ENCODE data around the gene WEE1.

WEE1 gene

GRCh38 chr11:9609841-9610240, 36.4 kb downstream of the WEE1 start:
- ChIA-PET POLR2A (no interaction called here), CTCF (interaction anchor here (0.6 to 5.5 kb wide), 4 partner anchors 50 to 138 kb away, joined by 3 to 80 read pairs (median 31); no protein-coding TSS in a partner anchor)
- peaks cover 5 to 21% (median 16%) of the 10 kb centered on the region in 4 experiments for H3K4me1 ChIP-seq (ENCODE audit: control extremely low read depth in 1 of 4, control insufficient read depth in 4 of 4, insufficient read depth in 4 of 4, low read length in 3 of 4)
- H3K27ac ChIP-seq (ENCODE audit: insufficient read depth in 1 of 2, low read depth in 1 of 2, low read length in 2 of 2, poor library complexity in 1 of 2, severe bottlenecking in 2 of 2) = no peak overlapping the region
- H3K36me3 ChIP-seq (ENCODE audit: control insufficient read depth in 4 of 4, insufficient read depth in 4 of 4, low read length in 3 of 4) = no peaks in the 10 kb centered on the region
- no peak for DNase-seq
- 100% methylated on average over 3 of the region's 3 CpGs for WGBS (ENCODE audit: insufficient coverage)
- no peaks in the 10 kb centered on the region for H3K9me3 ChIP-seq (ENCODE audit: control extremely low read depth in 1 of 5, control insufficient read depth in 4 of 5, insufficient read depth in 2 of 5, low read depth in 1 of 5, low read length in 4 of 5)
- H3K4me3 ChIP-seq (ENCODE audit: control insufficient read depth in 1 of 7, extremely low read depth in 1 of 7, insufficient read depth in 4 of 7, low read depth in 2 of 7, low read length in 6 of 7) = no peak overlapping the region
- H3K27me3 ChIP-seq (replicated peaks in 2 of 5; ENCODE audit: control insufficient read depth in 4 of 5, insufficient read depth in 5 of 5, low read length in 4 of 5) = no peaks in the 10 kb centered on the region

- peak; percentile 86 to 89 (median 89) for DNase-seq
- WGBS (ENCODE audit: insufficient coverage) = 0% methylated on average over 29 of the region's 35 CpGs
- Histone ChIP-seq H3K9me3 (ENCODE audit: control extremely low read depth in 1 of 5, control insufficient read depth in 4 of 5, insufficient read depth in 2 of 5, low read depth in 1 of 5, low read length in 4 of 5) (no peaks in the 10 kb centered on the region), H3K4me1 (ENCODE audit: control extremely low read depth in 1 of 4, control insufficient read depth in 4 of 4, insufficient read depth in 4 of 4, low read length in 3 of 4) (peaks cover 14 to 38% (median 28%) of the 10 kb centered on the region in 4 experiments), H3K27me3 (replicated peaks in 2 of 5; ENCODE audit: control insufficient read depth in 4 of 5, insufficient read depth in 5 of 5, low read length in 4 of 5) (no peaks in the 10 kb centered on the region), H3K27ac (ENCODE audit: insufficient read depth in 1 of 2, low read depth in 1 of 2, low read length in 2 of 2, poor library complexity in 1 of 2, severe bottlenecking in 2 of 2) (peak overlapping the region; percentile 64 to 86), H3K4me3 (ENCODE audit: control insufficient read depth in 1 of 7, extremely low read depth in 1 of 7, insufficient read depth in 4 of 7, low read depth in 2 of 7, low read length in 6 of 7) (peak overlapping the region; percentile 42 to 82 (median 69)), H3K36me3 (ENCODE audit: control insufficient read depth in 4 of 4, insufficient read depth in 4 of 4, low read length in 3 of 4) (no peaks in the 10 kb centered on the region)
- ChIA-PET POLR2A (interaction anchor here (0.9 to 1.5 kb wide), 6 partner anchors 12 to 136 kb away, joined by 3 to 6 read pairs (median 4); partner anchors contain the start of gene WEE1), CTCF (interaction anchor here (0.7 to 5.5 kb wide), 33 partner anchors 10 to 356 kb away, joined by 3 to 80 read pairs (median 4); partner anchors contain the start of gene WEE1)
These were observed 39.8 kb downstream of the WEE1 start for GRCh38 chr11:9613118-9613829.

GRCh38 chr11:9613830-9614762, 40.6 kb downstream of the WEE1 start:
- Histone ChIP-seq H3K27me3 (replicated peaks in 2 of 5; ENCODE audit: control insufficient read depth in 4 of 5, insufficient read depth in 5 of 5, low read length in 4 of 5) (no peaks in the 10 kb centered on the region), H3K9me3 (ENCODE audit: control extremely low read depth in 1 of 5, control insufficient read depth in 4 of 5, insufficient read depth in 2 of 5, low read depth in 1 of 5, low read length in 4 of 5) (no peaks in the 10 kb centered on the region), H3K36me3 (ENCODE audit: control insufficient read depth in 4 of 4, insufficient read depth in 4 of 4, low read length in 3 of 4) (no peaks in the 10 kb centered on the region), H3K27ac (ENCODE audit: insufficient read depth in 1 of 2, low read depth in 1 of 2, low read length in 2 of 2, poor library complexity in 1 of 2, severe bottlenecking in 2 of 2) (peak overlapping the region; percentile 67 to 86), H3K4me3 (ENCODE audit: control insufficient read depth in 1 of 7, extremely low read depth in 1 of 7, insufficient read depth in 4 of 7, low read depth in 2 of 7, low read length in 6 of 7) (peak overlapping the region; percentile 42 to 82 (median 69)), H3K4me1 (ENCODE audit: control extremely low read depth in 1 of 4, control insufficient read depth in 4 of 4, insufficient read depth in 4 of 4, low read length in 3 of 4) (peaks cover 14 to 38% (median 28%) of the 10 kb centered on the region in 4 experiments)
- DNase-seq = peak; percentile 88 to 94 (median 90)
- POLR2A ChIA-PET = interaction anchor here (0.9 to 1.5 kb wide), 5 partner anchors 41 to 135 kb away, joined by 3 to 6 read pairs (median 3); partner anchors contain the start of gene WEE1
- CTCF ChIA-PET = interaction anchor here (0.7 to 5.5 kb wide), 22 partner anchors 11 to 146 kb away, joined by 3 to 80 read pairs (median 5); partner anchors contain the start of gene WEE1
- 0% methylated on average over 37 of the region's 54 CpGs for WGBS (ENCODE audit: insufficient coverage)

GRCh38 chr11:9615031-9615451, 41.6 kb downstream of the WEE1 start:
- POLR2A ChIA-PET = no interaction called here

GRCh38 chr11:9616042-9616675, 42.7 kb downstream of the WEE1 start:
- ChIA-PET CTCF (interaction anchor here (0.9 to 4.2 kb wide), 2 partner anchors 76 to 133 kb away, joined by 3 to 33 read pairs; no protein-coding TSS in a partner anchor), POLR2A (interaction anchor here (0.6 kb wide), 1 partner anchor 24 kb away, joined by 3 read pairs; no protein-coding TSS in a partner anchor)
- Histone ChIP-seq H3K27ac (ENCODE audit: insufficient read depth in 1 of 2, low read depth in 1 of 2, low read length in 2 of 2, poor library complexity in 1 of 2, severe bottlenecking in 2 of 2) (no peak overlapping the region), H3K27me3 (replicated peaks in 2 of 5; ENCODE audit: control insufficient read depth in 4 of 5, insufficient read depth in 5 of 5, low read length in 4 of 5) (no peaks in the 10 kb centered on the region), H3K4me1 (ENCODE audit: control extremely low read depth in 1 of 4, control insufficient read depth in 4 of 4, insufficient read depth in 4 of 4, low read length in 3 of 4) (peaks cover 14 to 38% (median 28%) of the 10 kb centered on the region in 4 experiments), H3K4me3 (ENCODE audit: control insufficient read depth in 1 of 7, extremely low read depth in 1 of 7, insufficient read depth in 4 of 7, low read depth in 2 of 7, low read length in 6 of 7) (no peak overlapping the region), H3K9me3 (ENCODE audit: control extremely low read depth in 1 of 5, control insufficient read depth in 4 of 5, insufficient read depth in 2 of 5, low read depth in 1 of 5, low read length in 4 of 5) (no peaks in the 10 kb centered on the region), H3K36me3 (ENCODE audit: control insufficient read depth in 4 of 4, insufficient read depth in 4 of 4, low read length in 3 of 4) (no peaks in the 10 kb centered on the region)
- no CpG with 5 or more reads among the region's 2 CpGs for WGBS (ENCODE audit: insufficient coverage)
- DNase-seq = peak in 1 of 3 donors; percentile 40

More at GRCh38 chr11:9615031-9615451, 41.6 kb downstream of the WEE1 start:
- no peaks in the 10 kb centered on the region for H3K9me3 ChIP-seq (ENCODE audit: control extremely low read depth in 1 of 5, control insufficient read depth in 4 of 5, insufficient read depth in 2 of 5, low read depth in 1 of 5, low read length in 4 of 5)
- H3K36me3 ChIP-seq (ENCODE audit: control insufficient read depth in 4 of 4, insufficient read depth in 4 of 4, low read length in 3 of 4) = no peaks in the 10 kb centered on the region
- H3K27ac ChIP-seq (ENCODE audit: insufficient read depth in 1 of 2, low read depth in 1 of 2, low read length in 2 of 2, poor library complexity in 1 of 2, severe bottlenecking in 2 of 2) = peak overlapping the region; percentile 67 to 86
- DNase-seq = peak; percentile 45 to 90 (median 89)
- H3K4me1 ChIP-seq (ENCODE audit: control extremely low read depth in 1 of 4, control insufficient read depth in 4 of 4, insufficient read depth in 4 of 4, low read length in 3 of 4) = peaks cover 14 to 38% (median 28%) of the 10 kb centered on the region in 4 experiments
- CTCF ChIA-PET = interaction anchor here (0.9 kb wide), 1 partner anchor 10 kb away, joined by 3 read pairs; no protein-coding TSS in a partner anchor
- no peaks in the 10 kb centered on the region for H3K27me3 ChIP-seq (replicated peaks in 2 of 5; ENCODE audit: control insufficient read depth in 4 of 5, insufficient read depth in 5 of 5, low read length in 4 of 5)
- peak overlapping the region in 4 of 7 experiments; percentile 69 to 82 (median 76) for H3K4me3 ChIP-seq (ENCODE audit: control insufficient read depth in 1 of 7, extremely low read depth in 1 of 7, insufficient read depth in 4 of 7, low read depth in 2 of 7, low read length in 6 of 7)
- WGBS (ENCODE audit: insufficient coverage) = 50% methylated on average over 1 of the region's 2 CpGs

GRCh38 chr11:9616858-9617257, 43.4 kb downstream of the WEE1 start:
- POLR2A ChIA-PET = no interaction called here
- DNase-seq = peak in 1 of 3 donors; percentile 27
- peaks cover 14 to 38% (median 28%) of the 10 kb centered on the region in 4 experiments for H3K4me1 ChIP-seq (ENCODE audit: control extremely low read depth in 1 of 4, control insufficient read depth in 4 of 4, insufficient read depth in 4 of 4, low read length in 3 of 4)
- 100% methylated on average over 3 of the region's 4 CpGs for WGBS (ENCODE audit: insufficient coverage)
- H3K4me3 ChIP-seq (ENCODE audit: control insufficient read depth in 1 of 7, extremely low read depth in 1 of 7, insufficient read depth in 4 of 7, low read depth in 2 of 7, low read length in 6 of 7) = no peak overlapping the region
- CTCF ChIA-PET = interaction anchor here (0.8 to 4.2 kb wide), 4 partner anchors 14 to 132 kb away, joined by 3 to 33 read pairs (median 4); no protein-coding TSS in a partner anchor
- H3K27me3 ChIP-seq (replicated peaks in 2 of 5; ENCODE audit: control insufficient read depth in 4 of 5, insufficient read depth in 5 of 5, low read length in 4 of 5) = no peaks in the 10 kb centered on the region
- H3K9me3 ChIP-seq (ENCODE audit: control extremely low read depth in 1 of 5, control insufficient read depth in 4 of 5, insufficient read depth in 2 of 5, low read depth in 1 of 5, low read length in 4 of 5) = no peaks in the 10 kb centered on the region
- H3K36me3 ChIP-seq (ENCODE audit: control insufficient read depth in 4 of 4, insufficient read depth in 4 of 4, low read length in 3 of 4) = peaks cover 0 to 2% (median 0%) of the 10 kb centered on the region in 4 experiments
- H3K27ac ChIP-seq (ENCODE audit: insufficient read depth in 1 of 2, low read depth in 1 of 2, low read length in 2 of 2, poor library complexity in 1 of 2, severe bottlenecking in 2 of 2) = no peak overlapping the region
